Adrenal gland (tissue), 12 donors: ENCODE data around the gene STARD9. TPM values are rescaled to one million over a fixed set of nuclear protein-coding genes. Genes with fewer than 3 reads are reported as not detected.

Source experiments
- DNase-seq, 7 donors: peaks; one replicate each; pipeline ENCODE4 v3.0.0-alpha.2; 2019 to 2020
- H3K27ac ChIP-seq, 5 donors: fragments of 200-600 bp; sonication (generic) in 4 of 5; 1 replicate in 3 of 5; 2 replicates in 2 of 5; pipeline versions ENCODE4 v1.5.1 to v1.8.0; 2016 to 2020; ENCODE audit warnings: mild to moderate bottlenecking in 1 of 5
- H3K27me3 ChIP-seq: fragments of 200-600 bp; 2 replicates; pipeline ENCODE4 v1.8.0; 2021
- H3K36me3 ChIP-seq, 2 donors: fragments of 200-600 bp; replicated peaks in 1 of 2; 1 replicate in 1 of 2; 2 replicates in 1 of 2; pipeline versions ENCODE4 v1.5.1 to v1.8.0; 2018 to 2022
- H3K4me1 ChIP-seq, 2 donors: fragments of 200-600 bp; replicated peaks in 1 of 2; 1 replicate in 1 of 2; 2 replicates in 1 of 2; pipeline versions ENCODE4 v1.5.1 to v1.8.0; 2018 to 2021
- H3K4me3 ChIP-seq, 4 donors: fragments of 200-600 bp; sonication (generic) in 3 of 4; one replicate each; pipeline ENCODE4 v1.5.1; 2016 to 2018
- H3K9me3 ChIP-seq, 3 donors: fragments of 200-600 bp; sonication (generic) in 1 of 3; replicated peaks in 1 of 3; 1 replicate in 2 of 3; 2 replicates in 1 of 3; pipeline versions ENCODE4 v1.5.1 to v1.8.0; 2016 to 2021
- POLR2A ChIP-seq, 2 donors: fragments of 450-650 bp; IDR thresholded peaks; one replicate each; pipeline ENCODE4 v1.6.1; 2017; ENCODE audit warnings: antibody characterized with exemption in 2 of 2, mild to moderate bottlenecking in 2 of 2, moderate library complexity in 1 of 2
- whole genome bisulfite sequencing, 4 donors: extraction: QIAGEN DNeasy Blood & Tissue Kit in 2 of 4; methylation state at CpG; one replicate each; pipeline versions ENCODE4 v1.1.5 to v1.1.7; 2013 to 2017; 5-methylcytosine and 5-hydroxymethylcytosine counted together
- intact Hi-C, 2 donors: fragments of 100-400 bp; cut with DNase I; formaldehyde crosslinking; loops; one replicate each; pipeline versions ENCODE4 v1.14.1 to v1.15.0; 2022 to 2023
- polyA plus RNA-seq, 3 donors: library from polyadenylated mRNA; stranded (reverse); fragments of 200-250 nt in 2 of 3; fragments of 350-450 nt in 1 of 3; fragmentation: Illumina TruSeq in 1 of 3; extraction: RNeasy Lipid Tissue Mini Kit (QIAGEN cat#74804) in 1 of 3; gene quantifications; one replicate each; pipeline ENCODE4 v1.2.3, GENCODE V29; 2013 to 2014
- total RNA-seq, 9 donors: library from RNA; depleted of rRNA in 4 of 9; stranded (reverse); fragments of >200 nt in 4 of 9; fragments of 120-200 nt in 1 of 9; fragmentation: NEBNext Ultra II Directional in 1 of 9; extraction: Animal tissue kit (Norgen Biotek cat#: 25700) in 1 of 9; gene quantifications; one replicate each; pipeline versions ENCODE4 v1.1.0 to v1.2.4, GENCODE V29; 2013 to 2023
- TF ChIP-seq, protein P1 (sequence below), 6 experiments: fragments of 450-650 bp in 4 of 6; fragments of 200-600 bp in 2 of 6; sonication (generic) in 1 of 6; IDR thresholded peaks; 1 replicate in 5 of 6; 2 replicates in 1 of 6; pipeline versions ENCODE4 v1.5.1 to v1.8.0; 2016 to 2021; ENCODE audit warnings: antibody characterized with exemption in 6 of 6, mild to moderate bottlenecking in 2 of 6, moderate library complexity in 1 of 6
- donor health status: healthy with polysubstance abuse.
- donor health status: Bipolar disorder and iron deficiency.
- donor health status: DM: yes; HTN: yes; CAD: no.
- donor health status: DM: no; HTN: no; CAD: no.
- donor health status: DM: no; HTN: no; CAD: no.
- donor health status: DM: yes; HTN: yes; CAD: no.

The STARD9 gene
- total and polyA plus RNA-seq, 12 donors = 0.71 to 8.7 (median 3.5) TPM

DNA sequence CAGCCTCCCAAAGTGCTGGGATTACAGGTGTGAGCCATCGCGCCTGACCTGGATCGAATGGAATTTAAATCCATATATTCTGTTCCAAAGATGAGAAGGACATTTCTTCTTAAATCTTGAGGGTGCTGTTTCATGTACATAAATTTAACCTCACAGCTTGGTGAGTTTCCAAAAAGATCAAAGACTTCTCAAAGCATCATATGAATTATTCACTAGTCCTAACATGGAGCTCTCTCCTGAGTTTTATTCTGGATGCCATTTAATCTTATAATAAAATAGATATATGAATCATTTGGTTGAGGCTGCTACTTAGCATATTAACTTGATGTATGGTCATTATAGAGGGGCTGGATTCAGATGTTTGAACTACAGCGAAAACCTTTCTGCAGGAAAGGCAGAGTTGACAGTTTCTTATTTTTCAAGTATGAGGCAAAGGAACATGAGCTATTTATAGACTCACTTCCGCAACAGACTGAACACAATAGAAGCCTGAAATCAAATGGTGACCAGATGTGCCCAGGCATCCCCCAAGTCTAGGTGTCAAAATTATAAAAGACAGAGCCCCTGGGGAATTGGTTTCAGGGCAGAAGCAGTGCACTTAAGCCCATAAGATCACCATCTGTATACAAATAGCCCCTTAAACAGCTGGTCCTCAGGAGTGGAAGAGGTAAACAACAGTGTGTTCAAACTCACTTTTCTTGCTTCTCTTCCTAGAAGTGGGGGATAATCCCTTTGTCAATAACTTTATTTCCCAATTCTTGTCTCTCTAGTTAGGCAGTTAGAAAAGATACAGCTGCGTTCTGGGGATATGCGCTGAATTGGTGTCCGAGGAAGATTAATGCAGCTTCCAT lies 29.7 kb downstream of the STARD9 start:
- TF ChIP-seq, protein P1, sequence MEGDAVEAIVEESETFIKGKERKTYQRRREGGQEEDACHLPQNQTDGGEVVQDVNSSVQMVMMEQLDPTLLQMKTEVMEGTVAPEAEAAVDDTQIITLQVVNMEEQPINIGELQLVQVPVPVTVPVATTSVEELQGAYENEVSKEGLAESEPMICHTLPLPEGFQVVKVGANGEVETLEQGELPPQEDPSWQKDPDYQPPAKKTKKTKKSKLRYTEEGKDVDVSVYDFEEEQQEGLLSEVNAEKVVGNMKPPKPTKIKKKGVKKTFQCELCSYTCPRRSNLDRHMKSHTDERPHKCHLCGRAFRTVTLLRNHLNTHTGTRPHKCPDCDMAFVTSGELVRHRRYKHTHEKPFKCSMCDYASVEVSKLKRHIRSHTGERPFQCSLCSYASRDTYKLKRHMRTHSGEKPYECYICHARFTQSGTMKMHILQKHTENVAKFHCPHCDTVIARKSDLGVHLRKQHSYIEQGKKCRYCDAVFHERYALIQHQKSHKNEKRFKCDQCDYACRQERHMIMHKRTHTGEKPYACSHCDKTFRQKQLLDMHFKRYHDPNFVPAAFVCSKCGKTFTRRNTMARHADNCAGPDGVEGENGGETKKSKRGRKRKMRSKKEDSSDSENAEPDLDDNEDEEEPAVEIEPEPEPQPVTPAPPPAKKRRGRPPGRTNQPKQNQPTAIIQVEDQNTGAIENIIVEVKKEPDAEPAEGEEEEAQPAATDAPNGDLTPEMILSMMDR (IDR thresholded peaks at IDR 0.05) = no peak
- no peak for TF ChIP-seq POLR2A (IDR thresholded peaks at IDR 0.05)
- Histone ChIP-seq H3K27ac (peak overlapping the region in 1 of 5 donors; percentile 40), H3K36me3 (no peaks in the 10 kb centered on the region), H3K9me3 (no peaks in the 10 kb centered on the region), H3K27me3 (no peaks in the 10 kb centered on the region), H3K4me1 (peaks cover 0 to 26% of the 10 kb centered on the region in 2 donors), H3K4me3 (no peak overlapping the region)
- 68 to 77% (median 71%) methylated on average over 8 of the region's 8 CpGs for WGBS, 4 donors
- intact Hi-C loops = no loop called here
- DNase-seq = no peak

DNA sequence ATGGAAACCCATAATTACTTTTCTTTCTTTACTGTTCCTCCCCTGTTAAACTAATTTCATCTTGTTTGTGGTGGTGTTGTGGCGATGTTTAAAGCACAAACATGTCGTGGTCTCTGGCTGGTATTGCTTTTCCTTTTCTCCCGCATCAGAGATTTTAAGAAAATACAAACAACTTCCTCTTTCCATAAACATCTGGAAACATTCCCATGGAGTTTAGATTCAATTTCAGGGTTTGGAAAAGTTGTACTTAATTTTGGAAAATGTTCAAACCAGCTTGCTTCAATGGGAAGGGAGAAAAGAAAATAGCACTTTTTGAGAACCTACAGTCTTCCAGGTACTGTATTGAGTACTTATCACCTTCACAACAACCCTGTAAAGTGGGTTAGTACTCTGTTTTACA lies 30.4 kb downstream of the STARD9 start:
- DNase-seq = no peak
- TF ChIP-seq POLR2A (IDR thresholded peaks at IDR 0.05) = no peak
- TF ChIP-seq, protein P1 (IDR thresholded peaks at IDR 0.05) = no peak
- WGBS, 4 donors = 65 to 79% (median 70%) methylated on average over 3 of the region's 3 CpGs
- Histone ChIP-seq H3K27me3 (no peaks in the 10 kb centered on the region), H3K4me1 (peaks cover 0 to 26% of the 10 kb centered on the region in 2 donors), H3K4me3 (no peak overlapping the region), H3K9me3 (no peaks in the 10 kb centered on the region), H3K27ac (peak overlapping the region in 1 of 5 donors; percentile 40), H3K36me3 (no peaks in the 10 kb centered on the region)
- intact Hi-C loops = no loop called here

DNA sequence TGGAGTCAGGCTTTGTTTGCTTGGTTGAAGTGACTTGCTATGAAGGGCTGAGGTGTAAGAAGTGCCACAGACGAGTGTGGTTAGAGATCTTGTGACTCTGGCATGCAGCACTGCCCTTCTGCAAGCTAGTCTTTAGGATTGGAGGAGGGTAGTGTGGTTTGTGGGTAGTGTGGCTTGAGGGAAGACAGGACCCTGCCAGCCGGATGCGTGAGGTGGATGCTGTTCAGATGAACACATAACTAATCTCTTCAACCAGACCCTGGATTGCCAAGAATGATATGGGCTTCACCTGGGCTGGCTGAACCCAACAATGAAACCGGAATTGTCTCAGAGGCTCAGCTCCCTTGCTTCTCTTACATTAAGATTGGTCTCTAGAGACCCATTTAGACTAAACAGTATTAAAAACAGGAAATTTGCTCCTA lies 32.7 kb downstream of the STARD9 start:
- no peaks in the 10 kb centered on the region for H3K36me3 ChIP-seq
- intact Hi-C loops = no loop called here
- DNase-seq = peak in 2 of 7 donors; percentile 11 to 18
- TF ChIP-seq, protein P1 (IDR thresholded peaks at IDR 0.05) = no peak
- TF ChIP-seq POLR2A (IDR thresholded peaks at IDR 0.05) = no peak
- WGBS, 4 donors = 46 to 66% (median 49%) methylated on average over 4 of the region's 4 CpGs
- H3K27ac ChIP-seq = peak overlapping the region in 1 of 5 donors; percentile 10
- H3K9me3 ChIP-seq = no peaks in the 10 kb centered on the region
- H3K4me1 ChIP-seq = peaks cover 0 to 26% of the 10 kb centered on the region in 2 donors
- H3K4me3 ChIP-seq = no peak overlapping the region
- no peaks in the 10 kb centered on the region for H3K27me3 ChIP-seq

DNA sequence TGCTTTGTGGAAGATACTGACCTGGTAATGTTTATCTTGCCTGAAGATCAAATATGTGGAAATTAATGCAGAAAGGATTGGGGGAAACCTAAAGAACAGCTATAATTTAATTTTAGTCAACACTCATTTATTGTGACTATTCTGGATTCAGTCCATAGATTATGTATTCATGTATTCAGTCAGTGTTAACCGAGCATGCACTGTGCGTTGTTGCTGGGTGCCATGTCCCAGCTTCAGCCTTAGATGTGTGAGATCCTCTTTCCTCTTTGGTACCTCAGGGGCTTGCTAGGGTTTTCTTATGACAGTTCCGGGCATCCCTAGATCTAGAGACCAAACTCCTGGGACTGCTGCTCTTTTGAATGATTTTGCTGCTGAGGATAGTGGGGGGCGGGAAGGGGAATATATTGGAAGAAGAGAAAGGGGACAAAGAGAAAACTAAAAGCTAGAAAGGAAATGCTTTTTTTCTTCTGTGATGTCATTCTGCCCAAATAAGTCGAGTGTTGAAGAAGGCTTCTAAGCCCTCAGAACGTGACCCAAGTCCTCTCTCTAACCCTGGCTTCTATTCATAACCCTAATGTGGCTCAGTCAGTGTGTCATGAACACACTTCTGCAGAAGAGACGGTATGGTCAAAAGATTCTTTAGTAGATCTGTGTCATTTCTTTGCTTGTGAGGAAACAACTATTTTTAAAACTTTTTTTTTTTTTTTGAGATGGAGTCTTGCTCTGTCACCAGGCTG lies 33.5 kb downstream of the STARD9 start:
- TF ChIP-seq, protein P1 (IDR thresholded peaks at IDR 0.05) = no peak
- no peak for TF ChIP-seq POLR2A (IDR thresholded peaks at IDR 0.05)
- Histone ChIP-seq H3K27me3 (no peaks in the 10 kb centered on the region), H3K9me3 (no peaks in the 10 kb centered on the region), H3K27ac (no peak overlapping the region), H3K4me1 (peaks cover 0 to 26% of the 10 kb centered on the region in 2 donors), H3K36me3 (no peaks in the 10 kb centered on the region), H3K4me3 (no peak overlapping the region)
- intact Hi-C loops = no loop called here
- 70 to 75% (median 71%) methylated on average over 7 of the region's 7 CpGs for whole genome bisulfite sequencing, 4 donors
- DNase-seq = no peak
